GM12801 (cell line): Measurements from ENCODE around the gene RNF20.

ENCODE experiments used
- CTCF ChIP-seq: IDR thresholded peaks from one replicate; pipeline ENCODE4 v1.5.1; 2011; ENCODE audit warnings: control low read depth; ENCODE audit not compliant: insufficient read length; ENCODE audit errors: extremely low read depth

The RNF20 gene

GRCh38 chr9:101567725-101568350, 34.2 kb downstream of the RNF20 start:
- no peak for TF ChIP-seq CTCF

- TF ChIP-seq CTCF = no peak
Observed at GRCh38 chr9:101569741-101570501, 36.3 kb downstream of the RNF20 start.

GRCh38 chr9:101571114-101571513, 37.5 kb downstream of the RNF20 start:
- no peak for TF ChIP-seq CTCF

GRCh38 chr9:101572316-101572715, 38.7 kb downstream of the RNF20 start:
- no peak for TF ChIP-seq CTCF

DNA sequence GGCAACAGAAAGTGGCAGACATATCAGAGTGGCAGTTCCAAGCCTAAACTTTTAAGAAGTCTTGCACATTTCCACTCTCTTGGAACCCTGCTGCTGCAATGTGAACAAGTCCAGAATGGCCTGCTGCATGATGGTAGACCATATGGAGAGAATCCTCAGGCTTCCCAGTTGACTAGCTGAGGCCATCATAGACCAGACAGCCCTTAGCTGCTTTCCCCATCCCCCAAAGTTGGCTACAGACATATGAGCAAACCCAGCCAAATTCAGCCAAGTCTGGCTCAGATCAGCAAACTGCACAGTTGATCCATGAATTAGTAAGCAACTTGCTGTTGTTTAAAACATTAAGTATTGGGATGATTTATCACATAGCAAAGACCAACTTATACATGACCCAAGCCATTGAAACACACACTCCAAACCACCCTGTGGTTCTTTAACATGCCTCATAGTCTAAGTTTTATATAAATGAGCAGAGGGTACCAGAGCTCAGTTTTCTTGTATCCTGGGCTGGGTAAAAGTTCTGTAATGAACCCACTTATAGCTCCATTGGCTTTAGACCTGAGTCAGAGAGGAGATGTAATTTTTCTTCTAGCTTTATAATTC, 41.2 kb downstream of the RNF20 start:
- TF ChIP-seq CTCF = no peak

DNA sequence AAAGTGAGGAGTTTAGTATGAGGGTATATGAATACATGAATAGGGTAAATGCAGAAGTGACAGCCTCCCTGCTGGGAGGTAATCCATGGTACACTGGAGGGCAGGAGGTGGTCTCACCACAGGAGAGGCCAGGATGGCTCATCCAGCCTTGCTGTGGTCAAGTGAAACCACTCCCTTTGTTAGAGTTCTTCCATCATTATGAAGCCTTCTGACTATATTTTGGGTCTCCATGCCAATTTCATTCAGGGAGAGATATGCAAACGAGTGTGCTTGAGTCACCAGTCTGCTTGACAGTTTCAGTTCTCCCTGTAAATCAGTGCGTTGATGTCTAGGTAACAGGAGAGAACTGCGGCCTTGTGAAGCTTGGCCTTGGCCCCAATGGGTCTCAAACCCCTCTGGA, 44.7 kb downstream of the RNF20 start:
- no peak for TF ChIP-seq CTCF

DNA sequence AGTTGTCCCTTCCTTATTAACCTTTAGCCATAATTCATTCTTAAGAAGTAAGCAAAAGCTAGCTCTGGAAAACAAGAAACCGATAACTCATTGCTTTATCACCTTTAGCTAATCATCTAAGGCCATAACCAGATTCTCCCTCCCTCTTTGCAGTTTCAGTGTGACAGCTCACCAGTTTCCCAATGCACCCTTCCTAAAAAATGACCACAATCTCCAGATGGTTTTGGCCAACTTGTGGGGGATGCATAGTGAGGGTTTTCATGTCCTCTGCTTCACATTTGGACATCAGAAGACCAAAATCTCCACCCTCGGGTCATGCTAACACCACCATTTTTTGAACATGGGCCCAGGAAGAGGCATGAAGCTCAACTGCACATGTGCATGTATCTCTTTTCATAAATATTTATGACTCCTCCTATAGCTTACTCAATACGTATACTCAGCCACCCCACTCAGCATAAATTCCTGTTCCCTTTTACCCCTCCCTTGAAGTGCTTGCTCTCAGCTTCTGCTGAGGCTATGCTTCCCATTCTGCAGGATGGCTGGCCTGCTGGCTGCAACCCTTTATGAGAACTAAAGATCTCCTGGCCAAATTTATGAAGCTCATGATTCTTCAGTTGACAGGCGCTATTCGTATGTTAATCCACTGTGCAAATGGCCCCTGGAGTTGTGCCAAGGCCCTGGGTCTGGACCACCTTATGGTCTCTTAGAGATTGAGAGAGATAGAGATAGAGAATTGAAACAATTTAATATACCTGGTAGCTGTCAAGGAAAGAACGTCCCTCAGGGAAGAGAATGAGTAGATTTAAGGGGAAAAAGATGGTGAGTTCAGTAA, 46.3 kb downstream of the RNF20 start:
- no peak for TF ChIP-seq CTCF
